Keratinocyte (primary cell): ENCODE results near the gene MAPK4. TPM values are rescaled to one million over a fixed set of nuclear protein-coding genes. Genes with fewer than 3 reads are reported as not detected.

Experiments used
- DNase-seq: peaks from one replicate; pipeline ENCODE4 v3.0.0-alpha.2; 2011; ENCODE audit warnings: low read depth, missing footprints, low spot score
- FAIRE-seq: peaks from 2 replicates; lab custom pipeline; 2011; peaks lifted over from hg19 to GRCh38; lab: Jason Lieb, UNC
- H2AFZ ChIP-seq: 2 replicates; pipeline ENCODE4 v1.6.0; 2012; ENCODE audit warnings: low read length, control low read depth, inconsistent platforms; ENCODE audit not compliant: control insufficient read depth
- H3K27ac ChIP-seq: 2 replicates; pipeline ENCODE4 v1.5.1; 2011; ENCODE audit warnings: low read length; ENCODE audit not compliant: control insufficient read depth, insufficient read depth
- H3K27me3 ChIP-seq: 3 replicates; pipeline ENCODE4 v1.6.0; 2011; ENCODE audit warnings: low read length; ENCODE audit not compliant: control insufficient read depth, insufficient read depth; ENCODE audit errors: extremely low read depth
- H3K36me3 ChIP-seq, 2 experiments: 2 replicates in 1 of 2; 3 replicates in 1 of 2; pipeline ENCODE4 v1.5.1; 2011; ENCODE audit warnings: low read length in 2 of 2, mild to moderate bottlenecking in 1 of 2; ENCODE audit not compliant: control insufficient read depth in 2 of 2, insufficient read depth in 2 of 2; ENCODE audit errors: extremely low read depth in 1 of 2
- H3K4me1 ChIP-seq: 3 replicates; pipeline ENCODE4 v1.5.1; 2011; ENCODE audit warnings: low read length; ENCODE audit not compliant: control insufficient read depth, insufficient read depth; ENCODE audit errors: extremely low read depth
- H3K4me2 ChIP-seq: 3 replicates; pipeline ENCODE4 v1.6.0; 2011; ENCODE audit warnings: low read depth, low read length; ENCODE audit not compliant: control insufficient read depth, insufficient read depth; ENCODE audit errors: extremely low read depth
- H3K4me3 ChIP-seq, 3 experiments: fragments of 200-600 bp in 1 of 3; sonication (generic) in 1 of 3; 2 replicates in 2 of 3; 3 replicates in 1 of 3; pipeline ENCODE4 v1.5.1; 2011 to 2016; ENCODE audit warnings: low read length in 3 of 3, mild to moderate bottlenecking in 3 of 3, control low read depth in 2 of 3, inconsistent platforms in 1 of 3, low read depth in 1 of 3, mixed read lengths in 1 of 3, mixed run types in 1 of 3, moderate library complexity in 1 of 3; ENCODE audit not compliant: control insufficient read depth in 2 of 3, insufficient read depth in 2 of 3; ENCODE audit errors: extremely low read depth in 1 of 3
- H3K79me2 ChIP-seq: 2 replicates; pipeline ENCODE4 v1.6.0; 2012; ENCODE audit warnings: low read length; ENCODE audit not compliant: control insufficient read depth, insufficient read depth
- H3K9ac ChIP-seq: 3 replicates; pipeline ENCODE4 v1.6.0; 2011; ENCODE audit warnings: low read length; ENCODE audit not compliant: control insufficient read depth, insufficient read depth; ENCODE audit errors: extremely low read depth
- H3K9me1 ChIP-seq: 3 replicates; pipeline ENCODE4 v1.6.0; 2011; ENCODE audit warnings: low read length; ENCODE audit not compliant: control insufficient read depth, insufficient read depth; ENCODE audit errors: extremely low read depth
- H3K9me3 ChIP-seq: 2 replicates; pipeline ENCODE4 v1.5.1; 2012; ENCODE audit warnings: low read depth, low read length; ENCODE audit not compliant: control insufficient read depth
- H4K20me1 ChIP-seq: 3 replicates; pipeline ENCODE4 v1.6.0; 2011; ENCODE audit warnings: low read length; ENCODE audit not compliant: control insufficient read depth, insufficient read depth; ENCODE audit errors: extremely low read depth
- CTCF ChIP-seq, 3 experiments: IDR thresholded peaks in 1 of 3; conservative IDR thresholded peaks in 1 of 3; optimal IDR thresholded peaks in 1 of 3; 2 replicates in 2 of 3; 3 replicates in 1 of 3; pipeline versions ENCODE3 to v1.5.1; 2011; ENCODE audit warnings: low read length in 3 of 3, mild to moderate bottlenecking in 3 of 3, moderate library complexity in 2 of 3, control low read depth in 1 of 3, inconsistent platforms in 1 of 3; ENCODE audit not compliant: insufficient read depth in 2 of 3; ENCODE audit errors: extremely low read depth in 1 of 3
- EZH2 ChIP-seq: IDR thresholded peaks from one replicate; pipeline ENCODE4 v1.6.1; 2012; ENCODE audit warnings: inconsistent platforms, mild to moderate bottlenecking, low read length, moderate library complexity
- dilution Hi-C: fragments of 300-500 bp; cut with MboI; formaldehyde crosslinking; loops from one replicate; pipeline ENCODE4 v1.7.0; 2020; ENCODE audit warnings: low sequenced_read_pairs; ENCODE audit not compliant: extremely low pct_ligation_motif_present
- polyA plus RNA-seq, 5 experiments: library from polyadenylated mRNA; depleted of rRNA in 3 of 5; stranded (reverse) in 3 of 5; stranded (forward) in 1 of 5; unstranded in 1 of 5; fragments of >200 nt; gene quantifications; 1 replicate in 1 of 5; 2 replicates in 3 of 5; 3 replicates in 1 of 5; pipeline versions ENCODE4 v1.2.1 to v1.2.3, GENCODE V29; 2011 to 2012; ENCODE audit warnings: missing spikeins in 2 of 5, low read depth in 1 of 5, low replicate concordance in 1 of 5

Gene MAPK4
- polyA plus RNA-seq, 1 donor (not counting 4 experiments of a cell fraction or from before 2014, with no cell fraction given) = not detected

GRCh38 chr18:50649821-50650220 is 89.9 kb downstream of the MAPK4 start:
- no peak overlapping the region for H3K27ac ChIP-seq
- H3K4me2 ChIP-seq = no peak overlapping the region
- no peaks in the 10 kb centered on the region for H3K27me3 ChIP-seq
- DNase-seq (no peak), FAIRE-seq (no peak)
- H3K9me3 ChIP-seq = no peaks in the 10 kb centered on the region
- H2AFZ ChIP-seq = no peak overlapping the region
- H4K20me1 ChIP-seq = no peaks in the 10 kb centered on the region
- H3K79me2 ChIP-seq = no peaks in the 10 kb centered on the region
- dilution Hi-C loops = no loop called here
- no peak overlapping the region for H3K9ac ChIP-seq
- TF ChIP-seq EZH2 (no peak), CTCF (optimal IDR thresholded peaks at IDR 0.05 in 1 of 3, IDR thresholded peaks at IDR 0.05 in 1 of 3, conservative IDR thresholded peaks at IDR 0.05 in 1 of 3; ENCODE audit: extremely low read depth in 1 of 3, insufficient read depth in 2 of 3, low read length in 3 of 3) (no peak)
- no peaks in the 10 kb centered on the region for H3K36me3 ChIP-seq
- H3K4me1 ChIP-seq = no peaks in the 10 kb centered on the region
- H3K9me1 ChIP-seq = no peaks in the 10 kb centered on the region
- H3K4me3 ChIP-seq = no peak overlapping the region

GRCh38 chr18:50651334-50651733 is 91.4 kb downstream of the MAPK4 start:
- H2AFZ ChIP-seq = no peak overlapping the region
- H3K4me3 ChIP-seq = no peak overlapping the region
- FAIRE-seq (no peak), DNase-seq (no peak)
- dilution Hi-C loops = no loop called here
- H3K36me3 ChIP-seq = no peaks in the 10 kb centered on the region
- H3K79me2 ChIP-seq = no peaks in the 10 kb centered on the region
- H3K27ac ChIP-seq = no peak overlapping the region
- H3K4me2 ChIP-seq = no peak overlapping the region
- H4K20me1 ChIP-seq = no peaks in the 10 kb centered on the region
- no peaks in the 10 kb centered on the region for H3K9me3 ChIP-seq
- no peaks in the 10 kb centered on the region for H3K27me3 ChIP-seq
- no peaks in the 10 kb centered on the region for H3K4me1 ChIP-seq
- H3K9ac ChIP-seq = no peak overlapping the region
- TF ChIP-seq EZH2 (no peak), CTCF (optimal IDR thresholded peaks at IDR 0.05 in 1 of 3, IDR thresholded peaks at IDR 0.05 in 1 of 3, conservative IDR thresholded peaks at IDR 0.05 in 1 of 3; ENCODE audit: extremely low read depth in 1 of 3, insufficient read depth in 2 of 3, low read length in 3 of 3) (no peak)
- H3K9me1 ChIP-seq = no peaks in the 10 kb centered on the region
